GM18505 (cell line): ENCODE data around the gene OR2M7.
"Not testable (repeated sequence)": the region's sequence is repeated elsewhere in the genome, so short reads cannot be mapped to it uniquely, and the experiment has no call there.

Source experiments
- ATAC-seq: cut with Tn5 transposase; IDR thresholded peaks from one replicate; pipeline ENCODE4 v1.9.1; 2021; ENCODE audit not compliant: unreplicated experiment
- POLR2A ChIP-seq: IDR thresholded peaks from 4 replicates; pipeline ENCODE4 v1.6.1; 2011; ENCODE audit warnings: borderline replicate concordance; ENCODE audit not compliant: insufficient read depth, insufficient read length; ENCODE audit errors: extremely low read depth

The OR2M7 gene, protein sequence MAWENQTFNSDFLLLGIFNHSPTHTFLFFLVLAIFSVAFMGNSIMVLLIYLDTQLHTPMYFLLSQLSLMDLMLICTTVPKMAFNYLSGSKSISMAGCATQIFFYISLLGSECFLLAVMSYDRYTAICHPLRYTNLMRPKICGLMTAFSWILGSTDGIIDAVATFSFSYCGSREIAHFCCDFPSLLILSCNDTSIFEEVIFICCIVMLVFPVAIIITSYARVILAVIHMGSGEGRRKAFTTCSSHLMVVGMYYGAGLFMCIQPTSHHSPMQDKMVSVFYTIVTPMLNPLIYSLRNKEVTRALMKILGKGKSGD

DNA sequence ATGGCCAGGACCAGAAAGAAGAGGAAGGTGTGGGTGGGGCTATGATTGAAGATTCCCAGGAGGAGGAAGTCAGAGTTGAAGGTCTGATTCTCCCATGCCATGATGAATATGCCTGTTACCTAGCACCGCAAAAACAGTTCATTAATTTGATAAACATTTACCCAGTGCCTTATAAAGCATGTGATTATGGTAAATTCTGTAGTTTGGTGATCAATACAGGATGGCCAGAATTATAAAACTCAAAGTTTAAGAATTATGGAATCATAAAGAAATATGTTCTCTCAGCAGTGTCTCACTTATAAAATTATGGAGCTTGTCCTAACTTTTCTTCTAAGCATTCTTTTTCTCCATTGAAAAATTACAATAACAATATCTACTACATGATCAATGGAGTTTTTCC lies at the start of gene OR2M7:
Gene OR2M7, minus strand, starts transcription at position 101 of the 400 bp plus-strand sequence. Its CDS starts 0 bp downstream, at position 101.
- no peak for TF ChIP-seq POLR2A

DNA sequence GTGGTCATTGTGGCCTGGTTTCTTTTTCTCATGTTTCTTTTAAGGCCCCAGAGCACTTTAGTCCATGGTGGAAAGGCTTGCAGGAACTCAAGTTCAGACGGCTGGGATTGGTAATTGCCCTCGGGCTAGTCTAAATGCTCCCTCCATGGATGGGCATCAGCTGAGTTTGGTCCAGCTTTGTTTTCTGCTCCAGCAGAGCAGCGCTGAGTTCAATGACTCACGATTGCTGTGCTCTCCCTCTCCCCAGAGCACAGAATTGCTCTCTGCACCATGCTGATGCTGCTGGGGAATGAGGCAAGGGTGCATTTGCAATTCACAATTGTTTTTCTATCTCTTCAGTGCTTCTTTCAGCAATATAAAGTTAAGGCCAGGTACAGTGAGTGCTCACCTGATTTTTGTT lies 49.4 kb upstream of the OR2M7 start:
- TF ChIP-seq POLR2A = no peak
- no peak for ATAC-seq

More for the DNA sequence above, at the start of gene OR2M7:
- ATAC-seq = no peak

DNA sequence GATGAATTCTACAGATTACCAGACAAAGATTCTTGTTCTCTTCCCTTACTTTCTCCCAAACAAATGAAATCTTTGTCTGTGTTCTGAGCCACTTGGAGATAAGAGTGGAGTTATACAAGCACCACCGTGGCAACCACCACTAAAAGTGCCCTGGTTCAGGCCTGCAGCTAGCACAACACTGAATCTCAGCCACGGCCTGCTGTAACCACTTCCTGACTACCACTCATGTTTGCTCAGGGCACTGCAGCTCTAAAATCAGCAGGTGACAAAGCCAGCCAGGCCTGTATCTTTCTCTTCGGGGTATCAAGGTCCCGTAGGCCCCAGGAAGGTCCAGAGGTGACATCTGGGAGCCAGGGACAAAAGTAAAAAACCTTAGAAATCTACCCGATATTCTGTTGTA lies 48.0 kb upstream of the OR2M7 start:
- no peak for TF ChIP-seq POLR2A

DNA sequence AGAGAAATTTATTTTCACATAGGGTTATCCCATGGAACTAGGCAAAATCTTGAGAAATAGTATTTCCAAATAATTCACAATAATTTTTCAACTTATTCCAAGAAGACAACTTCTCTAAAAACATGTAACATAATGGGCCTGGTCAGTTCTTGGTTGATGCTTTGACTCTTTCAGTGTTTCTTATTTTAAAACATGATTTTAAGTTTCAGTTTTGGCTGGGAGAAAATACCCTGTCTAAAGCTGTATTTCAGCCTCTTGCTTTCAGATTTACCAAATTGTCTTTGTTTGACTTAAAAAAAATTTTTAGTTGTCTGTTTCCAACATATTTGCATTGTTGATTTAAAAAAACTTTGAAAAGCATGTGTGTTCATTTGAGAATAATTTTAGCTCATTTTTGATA lies 42.2 kb upstream of the OR2M7 start:
- TF ChIP-seq POLR2A = no peak
- ATAC-seq = no peak

More for the DNA sequence above, 48.0 kb upstream of the OR2M7 start:
- ATAC-seq = no peak

DNA sequence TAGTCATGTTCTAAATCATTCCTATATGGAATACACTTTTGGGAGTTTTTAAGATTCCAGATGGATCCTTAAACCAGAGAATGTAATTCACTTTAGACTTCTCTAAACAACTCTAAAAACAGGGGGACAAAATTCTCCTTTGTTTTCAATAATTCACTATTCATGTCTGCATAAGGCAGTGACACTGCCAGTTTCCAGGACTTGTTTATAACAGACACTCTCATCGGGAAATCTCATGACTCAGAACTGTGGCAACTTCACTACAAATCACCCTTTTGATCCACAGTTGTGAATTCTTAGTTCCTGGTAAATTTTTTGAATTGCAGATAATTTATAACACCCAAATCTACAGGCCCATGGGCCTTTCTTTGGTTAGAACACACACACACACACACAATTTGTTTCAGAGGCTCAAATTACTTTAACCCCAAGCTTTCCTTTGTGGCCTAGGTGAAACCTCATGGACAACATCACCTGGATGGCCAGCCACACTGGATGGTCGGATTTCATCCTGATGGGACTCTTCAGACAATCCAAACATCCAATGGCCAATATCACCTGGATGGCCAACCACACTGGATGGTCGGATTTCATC lies 36.9 kb upstream of the OR2M7 start, which contains the start of gene OR2T4:
Gene OR2T4, plus strand, starts transcription at position 545 of the 595 bp plus-strand sequence. Its CDS starts 0 bp downstream, at position 545.
- no peak for ATAC-seq
- TF ChIP-seq POLR2A = no peak

DNA sequence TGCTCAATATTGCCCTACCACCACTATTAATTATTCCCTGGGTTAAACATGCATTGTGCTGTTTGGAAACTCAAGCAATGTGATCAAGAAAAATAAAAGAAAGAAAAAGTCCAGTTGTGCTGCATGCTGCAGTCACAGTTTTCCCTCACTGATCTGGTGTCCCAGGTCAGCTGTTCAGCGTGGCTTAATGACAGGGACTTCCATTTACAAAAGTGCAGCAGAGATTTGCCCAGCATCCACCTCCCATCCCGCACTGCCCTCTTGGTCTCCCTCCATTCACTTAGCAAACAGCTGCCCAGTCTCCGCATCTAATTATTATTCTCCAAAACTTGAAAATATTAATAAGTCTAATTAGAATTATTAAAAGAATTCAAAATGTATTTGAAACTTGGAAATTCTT lies 35.0 kb upstream of the OR2M7 start:
- ATAC-seq = no peak
- TF ChIP-seq POLR2A = no peak

DNA sequence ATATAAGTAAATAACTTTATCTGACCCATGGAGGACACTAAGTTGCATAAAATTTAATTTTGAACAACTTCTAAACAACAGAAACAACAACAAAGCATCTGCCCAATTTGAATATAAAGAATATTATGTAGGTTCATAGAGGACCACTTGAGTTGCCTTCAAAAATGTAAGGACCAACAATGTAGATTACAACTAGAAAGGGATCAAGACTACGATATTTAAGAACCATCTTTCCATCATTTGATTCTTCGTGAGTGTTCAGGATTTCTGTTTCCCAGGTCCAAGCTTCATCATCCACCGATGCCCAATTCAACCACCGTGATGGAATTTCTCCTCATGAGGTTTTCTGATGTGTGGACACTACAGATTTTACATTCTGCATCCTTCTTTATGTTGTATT lies 24.1 kb upstream of the OR2M7 start, which contains the start of gene OR14C36:
Gene OR14C36, plus strand, starts transcription at position 301 of the 400 bp plus-strand sequence. Its CDS starts 0 bp downstream, at position 301.
- TF ChIP-seq POLR2A = no peak
- no peak for ATAC-seq

DNA sequence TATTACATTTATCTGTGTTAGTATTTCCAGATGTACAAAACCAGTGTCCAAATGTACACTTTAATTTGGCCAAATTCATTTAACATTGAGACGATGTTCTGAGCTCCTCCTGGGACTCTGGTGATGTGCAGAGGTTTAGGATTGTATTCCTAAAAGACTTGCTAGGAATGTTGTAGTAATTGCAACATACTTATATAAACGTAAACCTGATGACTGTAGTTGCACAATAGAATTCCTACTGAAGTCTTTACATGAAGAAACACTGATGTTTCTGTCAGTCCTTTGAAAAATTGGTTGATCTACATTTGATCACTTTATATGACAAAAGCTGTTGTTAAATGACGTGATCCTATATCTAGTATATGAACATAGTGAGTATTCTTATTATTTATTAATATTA lies 19.1 kb upstream of the OR2M7 start:
- ATAC-seq = no peak
- no peak for TF ChIP-seq POLR2A

DNA sequence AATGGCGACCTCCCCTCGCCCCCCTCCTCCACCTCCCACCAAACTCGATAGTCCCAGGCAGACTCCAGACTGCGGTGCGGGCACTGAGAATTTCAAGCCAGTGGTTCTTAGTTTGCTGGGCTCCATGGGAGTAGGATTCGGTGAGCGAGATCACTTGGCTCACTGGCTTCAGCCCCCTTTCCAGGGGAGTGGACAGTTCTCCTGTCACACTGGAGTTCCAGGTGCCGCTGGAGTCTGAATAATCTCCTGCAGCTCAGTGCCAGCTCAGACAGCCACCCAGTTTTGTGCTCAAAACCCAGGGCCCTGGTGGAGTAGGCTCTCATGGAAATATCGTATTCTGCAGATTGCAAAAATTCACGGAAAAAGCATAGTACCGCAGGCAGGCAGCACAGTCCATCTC lies 7.6 kb downstream of the OR2M7 start:
- ATAC-seq = no peak
- TF ChIP-seq POLR2A = no peak

DNA sequence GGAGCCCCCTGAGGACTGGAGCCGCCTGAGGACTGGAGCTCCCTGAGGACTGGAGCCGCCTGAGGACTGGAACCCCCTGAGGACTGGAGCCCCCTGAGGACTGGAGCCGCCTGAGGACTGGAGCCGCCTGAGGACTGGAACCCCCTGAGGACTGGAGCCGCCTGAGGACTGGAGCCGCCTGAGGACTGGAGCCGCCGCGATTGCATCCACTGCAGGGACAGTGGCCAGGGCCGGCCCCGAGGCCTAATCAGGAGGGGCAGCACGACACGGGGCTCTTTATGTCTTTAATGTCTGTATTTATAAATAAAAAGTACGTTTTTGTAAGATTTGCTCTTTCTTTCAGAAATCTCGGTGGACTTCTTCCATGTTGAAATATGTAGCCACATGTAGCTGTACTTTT lies 17.6 kb downstream of the OR2M7 start:
- not testable (repeated sequence) for ATAC-seq

DNA sequence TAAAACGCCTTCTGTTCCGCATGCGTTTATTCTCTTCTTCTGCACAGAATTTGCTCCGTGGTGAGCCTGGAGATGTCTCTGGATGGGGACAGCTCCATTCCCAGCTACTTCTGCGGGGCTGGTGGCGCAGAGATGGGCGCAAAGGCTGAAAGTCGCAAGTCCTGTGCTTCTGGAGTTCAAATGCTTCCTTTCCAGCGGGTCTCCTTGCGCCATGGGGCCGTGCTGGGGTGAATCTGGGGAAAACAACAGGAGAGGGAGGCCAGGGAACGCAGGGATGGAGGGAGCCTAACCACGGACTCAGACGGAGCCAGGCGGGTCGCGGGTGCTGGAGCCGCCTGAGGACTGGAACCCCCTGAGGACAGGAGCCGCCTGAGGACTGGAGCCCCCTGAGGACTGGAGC lies 18.3 kb downstream of the OR2M7 start:
- no peak for TF ChIP-seq POLR2A
- no peak for ATAC-seq

DNA sequence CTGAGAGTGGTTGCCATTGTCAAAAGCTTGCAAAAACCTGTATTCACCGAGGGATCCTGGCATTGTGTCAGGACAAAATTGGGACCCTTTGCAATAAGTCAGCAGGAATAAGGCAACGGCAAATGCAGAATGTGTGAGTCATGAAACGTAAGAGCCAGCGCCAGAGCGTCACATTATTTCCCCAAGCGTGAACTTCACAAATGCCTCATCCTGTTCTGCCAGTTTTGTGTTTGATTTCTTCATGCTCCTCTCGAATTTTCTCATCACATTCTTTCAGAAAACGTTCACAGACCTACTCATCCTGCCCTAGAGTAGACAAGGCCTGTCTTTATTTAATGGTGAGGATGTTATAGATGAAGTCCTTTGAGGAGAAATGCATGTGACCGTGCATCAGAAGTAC lies 18.7 kb downstream of the OR2M7 start:
- not testable (repeated sequence) for ATAC-seq

DNA sequence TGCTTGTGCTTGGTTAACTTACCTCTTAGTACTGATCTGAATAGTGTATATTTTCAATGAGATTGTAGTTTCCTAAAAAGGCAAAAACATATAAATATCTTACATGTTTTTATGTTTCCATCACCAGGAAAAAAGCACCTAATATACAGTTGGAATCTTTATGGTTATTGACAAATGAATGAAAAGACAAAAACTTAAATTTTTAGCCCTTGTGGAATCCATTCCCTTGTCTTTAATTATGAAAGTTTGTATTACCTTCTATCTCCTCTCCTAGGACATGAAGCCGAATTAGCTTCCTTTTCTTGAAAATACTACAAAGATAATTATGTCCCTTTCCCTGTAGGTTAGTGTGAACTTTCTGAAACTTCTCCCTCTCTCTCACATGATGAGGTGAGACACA lies 21.0 kb downstream of the OR2M7 start, which contains the start of gene OR2T12:
Gene OR2T12, minus strand, starts transcription at position 101 of the 400 bp plus-strand sequence. CDS start 7,846 bp downstream, outside the sequence.
- no peak for ATAC-seq
- no peak for TF ChIP-seq POLR2A

DNA sequence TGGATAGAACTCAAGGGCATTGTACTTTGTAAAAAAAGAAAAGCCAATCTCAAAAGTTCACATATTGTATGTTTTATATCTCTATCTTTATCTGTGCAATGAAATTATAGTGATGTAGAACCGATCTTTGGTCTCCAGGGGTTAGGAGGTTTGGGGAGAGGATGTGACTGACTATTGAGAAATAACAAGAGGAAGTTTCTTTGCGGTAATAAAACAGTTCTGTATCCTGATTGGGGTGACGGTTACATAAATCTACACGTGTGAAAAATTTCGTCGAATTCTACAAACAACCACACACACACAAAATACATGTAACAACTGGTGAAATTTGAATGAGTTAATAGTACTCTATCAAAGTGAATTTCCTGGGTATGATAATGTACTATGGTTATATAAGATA lies 36.0 kb downstream of the OR2M7 start:
- no peak for ATAC-seq
- TF ChIP-seq POLR2A = no peak
